ENCODE measurements around the gene TMEM269.

Gene TMEM269

DNA sequence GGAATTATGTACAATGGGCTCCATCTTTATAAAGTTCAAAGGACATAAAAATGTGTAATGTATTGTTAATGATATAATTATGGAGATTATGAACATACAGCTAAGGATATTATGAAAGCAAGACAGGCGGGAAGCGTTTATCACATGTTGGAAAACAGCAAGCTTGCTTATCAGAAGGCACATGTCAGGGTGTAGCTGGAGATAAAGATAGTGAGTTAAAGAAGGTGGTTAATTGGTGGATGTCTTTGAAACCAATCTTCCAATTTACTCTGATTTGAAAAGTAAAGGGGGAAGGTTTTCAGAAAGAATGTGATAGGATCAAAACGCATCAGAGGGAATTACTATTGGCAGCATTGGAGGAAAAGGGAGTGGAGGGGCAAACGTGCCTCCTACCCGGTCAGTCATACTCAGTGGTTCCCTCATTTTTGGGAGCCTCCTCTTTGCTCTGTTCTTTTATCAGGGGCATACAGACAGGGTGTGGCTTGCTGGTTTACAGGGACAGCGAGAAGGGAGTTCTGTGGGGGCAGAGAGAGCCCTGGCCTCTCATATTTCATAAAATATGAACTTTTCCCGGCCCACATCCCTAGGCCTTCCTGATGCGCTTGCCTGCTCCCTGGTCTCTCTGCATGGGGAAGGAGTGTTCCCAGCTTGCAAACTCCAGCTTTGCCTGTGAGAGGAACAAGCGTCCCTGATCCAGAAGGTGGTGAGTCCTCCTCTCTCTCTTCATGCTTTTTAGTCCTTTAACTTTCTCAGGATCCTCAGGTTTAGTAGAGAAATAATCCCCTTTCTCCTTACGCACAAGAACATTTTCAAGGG, 40.5 kb downstream of the TMEM269 start:
- no peak for DNase-seq

DNA sequence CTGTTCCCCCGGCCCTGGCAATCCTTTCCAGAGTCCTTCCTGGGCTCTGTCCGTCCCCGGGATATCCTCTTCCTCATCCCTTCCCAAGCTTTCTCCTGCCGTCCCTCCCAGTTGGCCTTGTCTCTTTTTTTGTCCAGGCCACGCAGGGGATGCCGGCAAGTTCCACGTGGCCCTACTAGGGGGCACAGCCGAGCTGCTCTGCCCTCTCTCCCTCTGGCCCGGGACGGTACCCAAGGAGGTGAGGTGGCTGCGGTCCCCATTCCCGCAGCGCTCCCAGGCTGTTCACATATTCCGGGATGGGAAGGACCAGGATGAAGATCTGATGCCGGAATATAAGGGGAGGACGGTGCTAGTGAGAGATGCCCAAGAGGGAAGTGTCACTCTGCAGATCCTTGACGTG, 45.8 kb downstream of the TMEM269 start:
- no peak for DNase-seq

DNA sequence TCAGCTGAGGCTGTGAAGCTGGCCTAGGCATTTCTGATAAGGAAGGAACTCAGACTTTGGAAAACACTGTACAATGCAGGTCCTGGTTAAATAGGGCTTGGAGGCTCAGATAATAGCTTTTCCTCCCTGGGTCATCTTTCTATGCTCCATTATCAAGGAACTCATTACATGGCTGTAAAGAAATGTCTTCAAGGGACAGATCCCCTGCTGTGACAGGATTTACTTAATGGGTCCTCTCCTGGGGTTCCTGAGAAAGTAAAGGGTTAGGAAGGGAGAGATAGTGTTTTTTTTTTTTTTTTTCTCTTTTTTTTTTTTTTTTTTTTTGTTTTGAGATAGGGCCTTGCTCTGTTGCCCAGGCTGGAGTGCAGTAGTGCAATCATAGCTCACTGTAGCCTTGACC, 46.5 kb downstream of the TMEM269 start:
- DNase-seq, result no peak

DNA sequence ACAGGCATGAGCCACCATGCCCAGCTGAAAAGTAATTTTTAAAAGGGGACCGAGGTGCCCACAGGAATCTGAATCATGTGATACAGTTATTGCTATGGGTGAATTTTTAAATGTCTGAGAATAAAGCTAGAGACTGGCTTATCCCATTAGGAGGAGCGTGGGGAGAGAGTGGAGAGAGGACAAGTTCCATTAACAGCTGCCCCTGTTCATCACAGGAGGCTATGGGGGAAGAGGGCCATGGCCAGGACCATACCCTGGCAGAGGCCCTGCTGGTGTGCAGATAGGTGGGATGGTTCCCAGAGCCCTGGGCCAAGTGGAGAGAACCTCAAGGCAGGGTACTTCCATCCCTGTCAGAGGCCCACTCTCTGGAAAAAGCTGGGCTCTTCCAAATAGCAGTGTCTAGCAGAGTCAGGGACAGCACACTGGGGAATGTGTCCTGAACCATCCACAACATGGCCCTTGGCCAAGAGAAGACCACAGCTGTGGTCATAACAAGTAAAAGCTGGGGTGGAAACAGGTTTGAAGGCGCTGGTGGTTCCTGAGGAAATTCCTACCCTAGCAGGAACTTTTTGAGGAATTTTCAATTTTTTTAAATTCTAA, 48.0 kb downstream of the TMEM269 start:
- no peak for DNase-seq

DNA sequence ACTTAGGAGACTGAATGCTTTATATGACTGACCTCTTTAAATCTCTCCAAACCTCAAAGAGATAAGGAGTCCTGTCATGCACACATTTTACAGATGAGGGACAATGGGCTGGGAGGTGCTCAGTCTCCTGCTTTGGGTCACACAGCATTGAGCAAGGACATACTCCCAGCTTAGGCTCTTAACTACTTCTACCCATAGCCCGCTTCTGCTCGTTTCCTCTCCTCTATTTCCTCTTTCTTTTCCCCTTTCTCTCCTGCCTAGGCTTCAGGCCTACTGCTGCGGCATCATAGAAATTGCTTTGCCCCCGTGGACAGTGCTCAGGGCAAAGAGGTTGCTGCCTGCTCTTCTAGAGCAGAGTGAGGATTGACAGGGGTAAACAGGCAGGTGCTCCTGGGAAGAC, 49.2 kb downstream of the TMEM269 start:
- DNase-seq, result no peak

DNA sequence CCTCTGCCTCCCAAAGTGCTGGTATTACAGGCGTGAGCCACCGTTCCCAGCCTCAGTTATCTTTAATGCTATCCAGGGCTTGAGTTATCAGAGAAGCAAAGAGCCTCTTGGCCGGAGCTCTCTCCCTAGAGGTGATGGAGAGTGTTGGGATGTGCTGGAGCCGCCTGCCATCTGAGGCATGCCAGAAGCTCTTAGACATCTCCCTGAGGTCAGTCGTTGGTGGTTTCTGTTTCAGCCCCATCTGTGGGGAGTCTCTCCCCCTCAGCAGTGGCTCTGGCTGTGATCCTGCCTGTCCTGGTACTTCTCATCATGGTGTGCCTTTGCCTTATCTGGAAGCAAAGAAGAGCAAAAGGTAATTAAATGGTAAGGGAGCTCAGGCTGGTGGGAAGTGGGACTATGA, 50.0 kb downstream of the TMEM269 start:
- no peak for DNase-seq

DNA sequence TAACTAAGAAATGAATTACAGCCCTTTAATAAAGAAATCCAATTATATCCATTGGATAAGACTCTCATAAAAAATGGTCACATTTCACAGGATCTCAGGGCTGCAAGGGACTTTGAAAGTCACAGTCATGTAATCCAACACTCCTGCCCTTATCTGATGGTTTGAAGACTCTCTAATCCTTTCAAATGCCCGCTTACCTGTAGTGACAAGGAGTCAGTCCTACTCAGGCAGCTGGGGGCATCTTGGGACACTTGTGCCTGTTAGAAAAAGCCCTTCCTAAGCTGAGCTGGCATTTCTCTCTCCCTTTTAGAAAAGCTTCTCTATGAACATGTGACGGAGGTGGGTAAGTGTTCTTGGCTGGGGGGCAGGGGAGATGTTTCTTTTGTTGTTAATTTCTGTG, 50.6 kb downstream of the TMEM269 start:
- no peak for DNase-seq

DNA sequence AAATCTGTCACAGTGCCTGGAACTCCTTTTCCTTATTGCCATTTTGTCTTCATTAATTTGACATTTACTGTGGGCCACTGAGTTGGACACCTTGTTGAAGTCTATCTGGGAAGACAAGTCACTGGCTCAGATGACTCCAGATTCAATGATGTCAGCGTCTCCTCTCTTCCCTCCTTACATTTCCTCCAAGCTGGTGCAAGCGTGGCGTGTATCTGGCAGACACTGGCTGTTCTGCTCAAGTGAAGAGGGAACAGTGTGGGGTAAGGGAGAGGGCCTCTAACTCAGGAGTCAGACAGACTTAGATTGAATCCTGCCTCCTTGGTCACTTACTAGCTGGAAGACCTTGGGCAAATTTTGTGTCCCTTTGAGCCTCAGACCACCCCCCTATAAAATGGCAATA, 52.9 kb downstream of the TMEM269 start:
- no peak for DNase-seq

DNA sequence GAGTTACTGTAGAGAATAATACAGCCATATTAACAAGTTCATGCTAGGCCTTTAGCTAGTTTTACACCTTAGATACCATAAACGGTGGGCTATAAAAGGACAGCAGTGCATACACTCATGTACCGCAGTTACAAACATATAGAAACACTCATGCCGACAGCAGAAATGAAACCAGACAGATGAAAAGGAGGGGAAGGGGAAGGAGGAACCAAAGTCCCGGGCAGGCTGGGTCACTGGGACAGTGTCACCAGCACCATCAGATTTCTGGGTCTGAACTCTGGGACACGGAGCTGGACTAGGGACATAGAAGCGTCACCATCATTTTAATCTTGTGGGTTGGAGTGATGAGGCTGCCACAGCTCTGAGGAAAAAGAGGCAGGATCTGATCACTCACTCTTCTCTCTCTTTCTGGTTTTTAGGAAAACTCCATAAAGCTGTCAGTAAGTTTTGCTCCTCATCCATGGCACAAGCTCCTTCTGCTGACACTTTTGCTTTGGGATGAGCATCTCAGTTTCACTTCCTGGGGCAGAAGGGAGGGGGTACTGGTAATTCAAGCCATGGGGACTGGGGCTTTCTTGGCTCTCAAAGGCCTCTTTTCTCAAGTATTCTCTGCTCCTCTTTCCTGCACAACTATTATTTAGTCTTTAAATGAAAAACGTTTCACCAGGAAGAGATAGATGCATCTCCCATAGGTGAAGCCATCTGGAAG, 53.8 kb downstream of the TMEM269 start:
- no peak for DNase-seq

DNA sequence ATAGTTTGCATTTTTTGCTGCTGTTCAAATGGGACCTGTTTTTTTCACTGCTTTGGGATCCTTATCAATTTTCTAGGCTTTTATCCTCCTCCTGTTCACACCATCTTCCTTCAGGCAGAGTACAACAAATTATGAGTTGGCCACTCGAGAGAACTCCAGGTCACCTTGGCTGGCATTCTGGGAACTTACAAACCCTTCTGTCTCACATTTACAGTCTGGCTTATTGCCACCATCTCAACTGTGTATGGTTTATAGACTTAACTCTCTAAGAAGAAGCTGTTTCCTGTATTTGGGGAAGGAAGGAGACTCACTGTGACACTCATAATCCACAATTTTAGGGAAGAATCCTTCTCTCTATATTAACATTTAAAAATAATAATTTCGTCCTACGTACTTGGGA, 56.2 kb downstream of the TMEM269 start:
- no peak for DNase-seq

DNA sequence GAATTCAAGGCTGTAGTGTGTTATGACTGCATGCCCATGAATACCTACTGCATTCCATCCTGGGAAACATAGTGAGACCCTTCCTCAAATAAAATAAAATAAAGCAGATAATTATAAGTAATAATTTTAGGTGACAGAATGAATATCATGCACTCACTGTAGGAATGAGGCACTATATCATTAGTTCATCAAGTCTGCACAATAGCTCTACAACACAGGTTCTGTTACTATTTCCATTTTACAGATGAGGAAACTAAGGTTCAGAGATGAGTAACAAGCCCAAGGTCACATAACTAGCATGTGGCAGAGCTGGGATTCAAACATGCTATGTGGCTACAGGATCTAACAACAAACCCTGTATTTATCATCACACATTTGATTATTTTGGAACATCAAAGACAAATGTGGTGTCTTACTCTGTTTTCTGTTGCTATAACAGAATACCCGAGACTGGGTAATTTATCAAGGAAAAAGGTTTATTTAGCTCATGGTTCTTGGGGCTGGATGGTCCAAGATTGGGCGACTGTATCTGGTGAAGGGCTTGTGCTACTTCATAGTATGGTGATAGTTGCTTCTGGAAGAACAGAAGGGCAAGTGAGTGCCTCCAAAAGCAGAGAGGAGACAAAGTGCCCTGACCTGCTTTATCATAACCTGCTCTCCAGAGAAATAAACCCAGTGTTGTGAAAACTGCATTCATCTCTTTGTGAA, 56.8 kb downstream of the TMEM269 start:
- DNase-seq, result no peak

DNA sequence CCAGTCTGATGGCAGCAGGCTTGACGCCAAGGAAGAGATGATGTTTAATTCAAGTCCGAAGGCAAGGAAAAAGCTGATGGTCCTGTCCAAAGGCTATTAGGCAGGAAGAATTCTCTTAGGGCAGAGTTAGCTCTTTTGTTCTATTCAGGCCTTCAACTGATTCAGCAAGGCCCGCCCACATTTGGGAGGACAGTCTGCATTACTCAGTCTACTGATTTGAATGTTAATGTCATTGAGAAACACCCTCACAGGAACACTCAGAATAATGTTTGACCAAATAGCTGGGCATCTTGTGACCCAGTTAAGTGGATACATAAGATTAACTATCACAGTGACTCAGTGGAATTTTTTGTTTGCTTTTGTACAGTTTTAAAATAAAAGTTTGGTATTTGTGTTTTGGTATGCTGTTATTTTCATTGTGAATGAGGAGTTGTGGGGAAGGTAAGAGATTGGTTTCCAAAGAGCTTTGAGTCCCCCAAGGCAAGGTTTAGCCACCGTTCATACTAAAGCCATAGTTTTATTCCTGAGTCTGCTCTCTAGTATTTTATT, 59.9 kb downstream of the TMEM269 start:
- DNase-seq, result no peak

DNA sequence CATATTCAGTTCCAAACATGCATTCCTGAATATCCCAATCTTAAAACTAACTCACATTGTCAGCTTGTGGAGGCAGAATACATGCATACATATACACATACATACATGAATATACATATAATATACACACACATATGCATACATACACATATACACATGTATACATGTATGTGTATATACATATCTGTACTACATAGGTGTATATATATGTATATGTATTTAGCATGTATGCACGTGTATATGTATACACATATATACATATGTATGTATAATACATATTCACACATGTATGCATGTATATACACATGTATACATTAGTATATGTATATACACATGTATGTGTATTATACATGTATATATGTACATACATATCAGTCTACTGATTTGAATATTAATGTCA, 60.4 kb downstream of the TMEM269 start:
- DNase-seq, result no peak

DNA sequence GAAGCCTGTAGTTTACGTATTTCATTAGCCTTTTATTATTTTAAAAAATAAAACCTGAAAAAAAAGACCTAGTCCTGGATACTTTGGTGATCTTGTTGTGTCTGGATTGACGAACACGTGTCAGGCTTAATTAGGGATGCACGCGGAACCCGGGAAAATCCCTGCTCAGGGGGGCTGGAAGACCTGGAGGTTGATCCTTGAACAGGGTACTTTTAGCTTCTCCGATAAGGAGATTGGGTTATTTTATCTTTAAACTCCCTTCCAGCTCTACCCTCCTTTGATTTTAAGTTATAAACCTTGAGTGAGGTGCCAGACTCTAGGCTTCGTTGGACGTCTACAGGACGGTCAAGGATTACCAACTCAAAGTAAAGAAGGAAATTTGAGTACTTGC, 61.1 kb downstream of the TMEM269 start:
- peak; percentile 5 for DNase-seq

DNA sequence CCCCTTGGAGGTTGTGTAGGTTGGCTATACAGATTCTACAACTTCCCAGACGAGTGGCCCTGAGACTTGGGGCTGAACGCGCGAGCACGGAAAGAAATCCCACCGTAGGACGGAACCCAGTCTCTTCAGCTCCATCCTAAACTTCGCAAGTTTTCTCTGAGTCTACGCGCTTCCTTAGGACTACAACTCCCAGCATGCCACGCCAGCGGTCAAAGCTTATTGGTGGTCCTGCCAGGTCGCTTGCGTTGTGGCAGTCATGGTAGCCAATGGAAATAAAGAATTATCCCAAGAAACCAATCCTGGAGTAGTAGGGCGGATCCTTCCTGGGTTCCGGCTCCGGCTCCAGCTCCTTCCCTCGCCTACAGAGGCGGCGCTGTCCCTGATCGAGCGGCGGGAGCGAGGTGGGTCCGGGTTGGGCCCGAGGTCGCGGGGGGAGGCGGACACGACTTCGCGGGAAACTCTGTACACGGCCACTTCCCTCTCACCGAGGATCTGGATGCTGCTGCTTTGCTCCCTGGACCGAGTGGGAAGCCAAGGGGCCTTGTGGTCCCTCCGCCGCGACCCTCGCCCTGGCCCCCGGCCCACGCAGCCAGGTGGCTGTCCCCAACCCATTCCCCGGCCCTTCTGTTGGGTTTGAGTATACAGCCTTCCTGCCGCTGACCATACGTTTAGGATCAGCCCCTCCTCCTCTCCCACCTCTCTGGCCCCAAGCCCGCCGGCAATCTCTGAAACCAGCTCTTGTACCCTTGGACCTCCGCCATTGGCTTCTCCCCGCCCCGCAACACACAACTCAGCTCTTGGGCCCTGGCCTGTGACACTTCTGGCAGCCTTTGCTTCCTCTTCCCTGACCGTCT, 61.7 kb downstream of the TMEM269 start, which contains the start of gene ZNF691:
Gene ZNF691, plus strand, starts transcription at position 357 of the 854 bp plus-strand sequence. CDS start 3,046 bp downstream, outside the sequence.
- DNase-seq, result peak; percentile 94

DNA sequence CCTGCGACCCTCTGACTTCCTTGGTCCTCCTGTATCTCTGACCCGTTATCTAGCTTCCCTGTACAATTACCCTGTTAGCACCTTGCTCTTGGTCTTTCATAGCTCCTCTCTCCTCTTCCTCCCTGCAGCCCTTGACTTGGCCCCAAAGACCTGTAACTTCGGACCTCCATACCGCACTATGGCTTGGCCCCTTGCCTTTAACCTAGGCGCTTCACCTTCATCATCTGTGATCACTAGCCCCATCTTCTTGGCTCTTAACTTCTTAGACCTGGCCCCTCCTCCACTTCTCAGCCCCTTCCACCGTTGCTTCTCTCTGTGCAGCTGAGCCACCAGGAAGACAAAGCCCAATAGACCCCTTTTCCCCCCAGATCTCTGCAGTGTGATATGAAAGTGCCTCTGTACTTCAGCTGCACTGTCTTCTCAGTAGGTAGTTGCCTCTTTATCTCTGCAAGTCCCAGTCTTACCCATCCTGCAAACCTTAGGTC, 62.4 kb downstream of the TMEM269 start:
- no peak for DNase-seq

DNA sequence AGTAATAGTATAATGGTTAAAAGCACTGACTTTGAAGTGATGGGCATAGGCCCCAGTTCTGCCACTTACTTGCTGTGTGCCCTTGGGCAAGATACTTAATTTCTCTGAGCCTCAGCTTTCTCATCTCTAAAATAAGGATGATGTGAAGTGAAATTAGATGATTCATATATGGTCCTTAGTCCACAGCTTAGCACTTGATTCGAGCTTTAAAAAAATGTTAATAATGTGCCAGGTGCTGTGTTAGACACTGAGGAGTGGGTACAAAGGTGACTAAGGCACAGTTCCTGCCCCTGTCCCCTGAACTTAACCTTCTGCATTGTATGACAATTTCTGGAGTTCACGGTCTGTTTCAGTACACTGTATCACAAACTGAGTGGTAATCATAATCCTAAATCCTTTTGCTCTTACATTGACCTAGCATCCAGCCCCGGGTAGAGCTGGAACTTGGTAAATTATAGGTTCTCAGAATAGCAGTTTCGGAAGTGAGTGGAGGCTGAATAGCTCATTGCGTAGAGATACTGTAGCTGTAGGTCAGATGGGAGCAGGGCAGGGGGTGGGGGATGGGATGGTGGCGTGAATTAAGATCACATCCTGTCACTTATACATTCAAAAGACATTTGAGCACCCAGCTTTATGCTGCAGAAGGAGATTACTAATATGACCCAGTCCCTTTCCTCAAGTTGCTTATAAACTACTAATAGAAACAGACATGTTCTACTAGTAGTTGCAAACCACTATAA, 63.1 kb downstream of the TMEM269 start:
- no peak for DNase-seq

DNA sequence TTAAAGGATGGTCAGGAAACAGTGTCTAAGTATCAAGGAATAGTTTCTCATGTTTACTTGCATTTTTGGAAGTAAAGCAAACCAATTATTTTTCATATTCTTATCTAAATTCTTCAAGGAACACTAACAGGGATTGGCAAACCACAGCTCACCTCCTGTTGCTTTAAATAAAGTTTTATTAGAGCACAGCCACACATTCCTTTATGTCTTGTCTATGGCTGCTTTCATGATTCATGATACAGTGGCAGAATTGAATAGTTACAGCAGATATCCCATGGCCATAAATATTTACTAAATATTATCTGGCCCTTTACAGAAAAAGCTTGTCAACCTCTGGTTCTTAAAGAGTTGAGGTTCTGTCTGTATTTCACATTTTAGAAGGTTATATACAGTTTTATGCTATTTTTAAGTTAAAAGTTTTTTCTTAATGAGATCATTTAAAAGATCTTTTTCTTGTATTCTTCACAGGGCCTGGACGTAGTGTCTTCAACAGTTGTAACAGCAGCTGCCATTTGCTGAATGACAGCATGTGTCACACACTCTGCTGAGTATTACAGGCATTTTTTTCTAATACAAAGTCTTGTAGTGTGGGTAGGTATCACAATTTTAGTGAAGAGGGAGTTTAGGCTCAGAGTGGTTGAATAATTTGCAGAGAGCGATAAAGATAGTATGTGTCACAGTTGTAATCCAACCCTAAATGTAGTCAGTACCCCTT, 64.2 kb downstream of the TMEM269 start:
- no peak for DNase-seq

DNA sequence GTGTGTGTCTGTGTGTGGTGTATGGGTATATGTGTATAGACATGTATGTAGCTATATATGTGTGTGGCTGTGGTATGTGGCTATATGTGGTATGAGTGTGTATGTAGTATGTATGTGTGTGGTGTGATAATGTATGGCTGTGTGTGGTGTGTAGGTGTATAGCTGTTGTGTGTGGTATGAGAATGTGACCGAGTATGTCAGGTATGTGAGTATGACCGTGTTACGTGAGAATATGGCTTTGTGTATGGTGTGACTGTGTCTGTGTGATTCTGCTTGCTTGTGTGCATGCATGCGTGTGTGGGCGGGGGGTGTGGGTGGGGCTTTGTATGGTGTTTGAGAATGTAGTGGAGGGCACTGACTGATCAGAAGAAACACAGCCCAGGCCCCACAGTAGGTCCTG, 65.2 kb downstream of the TMEM269 start:
- no peak for DNase-seq
